Measurements from ENCODE around the gene SNCA. TPM values are rescaled to one million over a fixed set of nuclear protein-coding genes. Genes with fewer than 3 reads are reported as not detected.

SNCA gene
- total RNA-seq, 1 donor from 2014 or later: 3.1 TPM

- Mint-ChIP-seq H3K27ac (ENCODE audit: unreplicated experiment) (peak overlapping the region; percentile 14), H3K9me3 (ENCODE audit: low read depth) (no peaks in the 10 kb centered on the region), H3K36me3 (ENCODE audit: low read depth) (peaks cover 2% of the 10 kb centered on the region), H3K4me1 (ENCODE audit: low read depth) (peaks cover 16% of the 10 kb centered on the region), H3K27me3 (ENCODE audit: low read depth) (peaks cover 4% of the 10 kb centered on the region), H3K4me3 (ENCODE audit: unreplicated experiment) (no peak overlapping the region)
- no peak for DNase-seq (ENCODE audit: low spot score)
- TF ChIP-seq CTCF (IDR thresholded peaks at IDR 0.05): no peak
Observed at GRCh38 chr4:89835413-89835812, 1.5 kb downstream of the SNCA start.

DNA sequence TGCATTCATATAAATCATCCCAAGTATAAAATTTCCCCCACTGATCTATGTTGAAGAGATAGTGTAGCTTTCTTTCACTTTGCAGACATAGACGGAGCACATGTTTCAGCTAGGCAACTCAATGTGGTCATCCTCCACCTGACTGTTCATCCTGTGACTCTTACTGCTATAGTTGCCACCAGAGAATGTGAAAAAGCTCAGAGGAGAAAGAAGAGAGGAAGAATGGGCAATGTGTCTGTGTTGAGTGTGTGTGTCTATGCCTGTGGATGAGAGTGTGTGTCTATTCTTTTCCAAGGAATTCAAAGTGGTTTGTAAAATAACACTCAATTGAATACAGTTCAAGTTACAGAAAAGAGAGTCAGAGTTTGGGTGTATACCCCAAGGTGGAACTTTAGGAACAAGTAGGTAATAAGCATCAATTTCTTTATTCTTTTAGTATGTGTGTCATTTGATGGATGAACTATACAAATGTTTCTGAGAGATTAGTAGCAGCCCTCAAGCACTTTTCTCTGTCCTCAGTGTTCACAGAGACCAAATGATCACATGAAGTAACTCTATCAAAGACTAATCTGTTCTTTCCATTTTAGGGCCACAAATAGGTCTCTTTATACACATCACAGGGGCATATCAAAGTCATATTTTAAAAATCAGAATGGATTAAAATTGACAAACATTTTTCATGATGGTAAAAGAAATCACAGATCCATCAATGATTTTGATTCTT, 2.3 kb downstream of the SNCA start:
- H3K27ac Mint-ChIP-seq (ENCODE audit: unreplicated experiment): no peak overlapping the region
- peaks cover 2% of the 10 kb centered on the region for H3K36me3 Mint-ChIP-seq (ENCODE audit: low read depth)
- H3K4me3 Mint-ChIP-seq (ENCODE audit: unreplicated experiment): no peak overlapping the region
- H3K27me3 Mint-ChIP-seq (ENCODE audit: low read depth): peaks cover 2% of the 10 kb centered on the region
- no peak for DNase-seq (ENCODE audit: low spot score)
- TF ChIP-seq CTCF (IDR thresholded peaks at IDR 0.05): no peak
- H3K4me1 Mint-ChIP-seq (ENCODE audit: low read depth): peaks cover 16% of the 10 kb centered on the region
- H3K9me3 Mint-ChIP-seq (ENCODE audit: low read depth): no peaks in the 10 kb centered on the region

DNA sequence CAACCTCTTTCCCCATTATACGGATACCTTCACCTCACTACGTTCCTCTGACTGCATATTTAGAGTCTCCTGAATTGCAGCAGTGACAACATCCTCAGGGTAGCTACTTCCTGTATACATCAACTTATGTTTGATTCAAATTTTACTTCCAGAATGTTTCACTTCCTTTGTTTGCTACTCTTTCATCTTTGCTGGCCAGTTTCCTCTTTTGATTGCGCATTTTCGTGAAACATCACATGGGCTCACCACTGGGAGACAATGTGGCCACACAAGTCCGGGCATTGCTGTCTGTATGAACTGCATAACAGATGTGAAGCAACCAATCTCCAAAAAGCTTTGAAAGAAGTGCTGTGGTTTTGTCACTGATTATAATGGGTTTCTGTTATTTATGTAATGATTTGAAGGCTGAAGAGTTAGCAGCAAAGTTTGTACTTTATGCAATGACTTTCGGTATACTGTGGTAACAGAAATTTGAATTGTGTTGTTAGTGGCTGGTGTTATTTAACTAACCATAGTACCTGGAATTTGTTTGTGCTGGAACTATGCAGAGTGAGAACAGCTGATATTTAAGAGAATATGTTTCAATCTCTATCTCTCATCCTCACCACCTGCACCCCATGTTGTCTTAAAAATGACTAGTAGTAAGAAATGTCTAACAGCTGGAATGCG, 7.4 kb downstream of the SNCA start:
- Mint-ChIP-seq H3K4me1 (ENCODE audit: low read depth) (no peaks in the 10 kb centered on the region), H3K36me3 (ENCODE audit: low read depth) (peaks cover 2% of the 10 kb centered on the region), H3K9me3 (ENCODE audit: low read depth) (no peaks in the 10 kb centered on the region), H3K27ac (ENCODE audit: unreplicated experiment) (no peak overlapping the region), H3K4me3 (ENCODE audit: unreplicated experiment) (no peak overlapping the region), H3K27me3 (ENCODE audit: low read depth) (no peaks in the 10 kb centered on the region)
- no peak for DNase-seq (ENCODE audit: low spot score)
- TF ChIP-seq CTCF (IDR thresholded peaks at IDR 0.05): no peak

DNA sequence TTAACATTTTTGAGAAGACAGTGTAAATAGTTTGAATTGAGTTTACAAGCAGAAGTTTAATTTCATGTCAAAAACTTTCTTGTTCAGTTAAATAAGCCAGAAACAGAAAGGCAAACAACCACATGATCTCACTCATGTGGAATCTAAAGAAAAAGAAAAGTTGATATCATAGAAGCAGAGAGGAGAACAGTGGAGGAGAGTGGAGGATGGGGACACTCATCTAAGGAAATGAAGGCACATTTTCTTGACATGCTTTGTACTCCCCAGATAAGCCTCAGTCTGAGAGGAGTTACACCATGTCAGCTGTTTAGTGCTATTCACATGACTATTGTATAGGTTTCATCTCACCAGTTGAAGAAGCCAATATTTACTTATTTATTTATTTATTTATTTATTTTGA, 13.5 kb downstream of the SNCA start:
- peaks cover 6% of the 10 kb centered on the region for H3K4me1 Mint-ChIP-seq (ENCODE audit: low read depth)
- TF ChIP-seq CTCF (IDR thresholded peaks at IDR 0.05): no peak
- H3K36me3 Mint-ChIP-seq (ENCODE audit: low read depth): no peaks in the 10 kb centered on the region
- no peak overlapping the region for H3K27ac Mint-ChIP-seq (ENCODE audit: unreplicated experiment)
- no peaks in the 10 kb centered on the region for H3K27me3 Mint-ChIP-seq (ENCODE audit: low read depth)
- no peak for DNase-seq (ENCODE audit: low spot score)
- peaks cover 2% of the 10 kb centered on the region for H3K9me3 Mint-ChIP-seq (ENCODE audit: low read depth)
- no peak overlapping the region for H3K4me3 Mint-ChIP-seq (ENCODE audit: unreplicated experiment)

DNA sequence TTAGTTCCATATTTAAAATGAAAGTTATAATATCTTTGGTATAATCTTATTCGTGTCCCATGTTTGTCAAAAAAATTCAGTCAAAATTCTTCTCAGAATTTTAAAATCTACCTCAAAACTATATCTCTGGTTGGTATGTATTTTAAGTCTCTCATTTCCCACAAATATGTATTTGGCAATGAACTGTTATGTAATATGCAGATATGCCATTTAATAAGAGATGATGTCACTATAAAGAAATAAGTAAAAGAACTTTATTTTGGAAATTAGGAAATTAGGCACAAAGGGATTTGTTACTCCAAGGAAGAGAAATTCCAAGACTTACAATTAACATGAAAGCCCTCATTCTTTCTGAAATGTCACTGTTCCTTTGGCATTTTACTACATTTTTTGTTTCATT, 15.3 kb downstream of the SNCA start:
- no peak for TF ChIP-seq CTCF (IDR thresholded peaks at IDR 0.05)
- H3K9me3 Mint-ChIP-seq (ENCODE audit: low read depth): peaks cover 2% of the 10 kb centered on the region
- H3K4me1 Mint-ChIP-seq (ENCODE audit: low read depth): peaks cover 6% of the 10 kb centered on the region
- no peaks in the 10 kb centered on the region for H3K27me3 Mint-ChIP-seq (ENCODE audit: low read depth)
- DNase-seq (ENCODE audit: low spot score): no peak
- H3K27ac Mint-ChIP-seq (ENCODE audit: unreplicated experiment): no peak overlapping the region
- no peaks in the 10 kb centered on the region for H3K36me3 Mint-ChIP-seq (ENCODE audit: low read depth)
- no peak overlapping the region for H3K4me3 Mint-ChIP-seq (ENCODE audit: unreplicated experiment)
